Thyroid gland (tissue), 4 donors: ENCODE results near the gene ALPL.

Experiments used
- POLR2A ChIP-seq, 2 donors: fragments of 450-650 bp; IDR thresholded peaks; one replicate each; pipeline ENCODE4 v1.6.1; 2017; ENCODE audit warnings: antibody characterized with exemption in 2 of 2, mild to moderate bottlenecking in 2 of 2, moderate library complexity in 1 of 2
- TF ChIP-seq, protein P1 (sequence below), 6 experiments: fragments of 200-600 bp in 3 of 6; fragments of 450-650 bp in 3 of 6; sonication (generic) in 3 of 6; IDR thresholded peaks; one replicate each; pipeline ENCODE4 v1.5.1; 2016 to 2019; ENCODE audit warnings: antibody characterized with exemption in 6 of 6, mild to moderate bottlenecking in 2 of 6, inconsistent platforms in 1 of 6, moderate library complexity in 1 of 6

DNA sequence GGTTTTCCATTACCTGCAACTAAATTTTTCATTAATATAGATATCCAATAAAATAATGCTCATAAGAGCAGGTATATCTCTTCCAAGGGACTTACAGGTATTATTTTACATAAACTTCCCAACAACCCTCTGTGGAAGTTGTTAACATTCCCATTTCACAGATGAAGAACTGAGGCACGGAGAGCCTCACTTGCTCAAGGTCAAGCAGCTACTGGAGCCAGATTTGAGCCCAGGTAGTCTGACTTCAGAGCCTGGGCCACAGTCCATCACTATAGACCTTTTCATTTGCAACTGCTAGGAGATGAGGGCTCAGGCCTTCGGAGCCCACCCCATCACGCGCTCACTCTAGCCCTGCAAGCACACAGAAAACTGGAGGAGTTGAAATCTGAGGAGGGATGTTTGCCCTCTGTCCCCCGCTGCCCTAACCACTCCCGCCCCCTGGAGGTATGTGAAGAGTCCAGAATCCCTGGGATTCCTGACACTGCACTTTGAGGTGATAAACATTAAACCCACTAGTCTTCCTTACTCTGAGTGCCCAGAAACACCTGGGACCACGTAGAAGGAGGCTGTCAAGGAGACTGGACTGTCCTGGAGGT, 11.7 kb upstream of the ALPL start:
- TF ChIP-seq, protein P1, sequence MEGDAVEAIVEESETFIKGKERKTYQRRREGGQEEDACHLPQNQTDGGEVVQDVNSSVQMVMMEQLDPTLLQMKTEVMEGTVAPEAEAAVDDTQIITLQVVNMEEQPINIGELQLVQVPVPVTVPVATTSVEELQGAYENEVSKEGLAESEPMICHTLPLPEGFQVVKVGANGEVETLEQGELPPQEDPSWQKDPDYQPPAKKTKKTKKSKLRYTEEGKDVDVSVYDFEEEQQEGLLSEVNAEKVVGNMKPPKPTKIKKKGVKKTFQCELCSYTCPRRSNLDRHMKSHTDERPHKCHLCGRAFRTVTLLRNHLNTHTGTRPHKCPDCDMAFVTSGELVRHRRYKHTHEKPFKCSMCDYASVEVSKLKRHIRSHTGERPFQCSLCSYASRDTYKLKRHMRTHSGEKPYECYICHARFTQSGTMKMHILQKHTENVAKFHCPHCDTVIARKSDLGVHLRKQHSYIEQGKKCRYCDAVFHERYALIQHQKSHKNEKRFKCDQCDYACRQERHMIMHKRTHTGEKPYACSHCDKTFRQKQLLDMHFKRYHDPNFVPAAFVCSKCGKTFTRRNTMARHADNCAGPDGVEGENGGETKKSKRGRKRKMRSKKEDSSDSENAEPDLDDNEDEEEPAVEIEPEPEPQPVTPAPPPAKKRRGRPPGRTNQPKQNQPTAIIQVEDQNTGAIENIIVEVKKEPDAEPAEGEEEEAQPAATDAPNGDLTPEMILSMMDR (IDR thresholded peaks at IDR 0.05), result no peak
- TF ChIP-seq POLR2A (IDR thresholded peaks at IDR 0.05), result no peak
